Lower leg skin (tissue), 4 donors: ENCODE data around the gene AGPAT1. TPM values are rescaled to one million over a fixed set of nuclear protein-coding genes. Genes with fewer than 3 reads are reported as not detected.

ENCODE experiments used
- DNase-seq, 2 donors: peaks; one replicate each; pipeline ENCODE4 v3.0.0-alpha.2; 2019; ENCODE audit warnings: low spot score in 2 of 2
- H3K4me3 ChIP-seq: fragments of 200-600 bp; sonication (generic); 2 replicates; pipeline ENCODE4 v1.5.1; 2017; ENCODE audit warnings: mild to moderate bottlenecking, low read depth; ENCODE audit not compliant: poor library complexity, severe bottlenecking
- POLR2A ChIP-seq, 2 donors: fragments of 450-650 bp; IDR thresholded peaks; one replicate each; pipeline ENCODE4 v1.6.1; 2016 to 2017; ENCODE audit warnings: antibody characterized with exemption in 2 of 2, mild to moderate bottlenecking in 1 of 2, moderate library complexity in 1 of 2
- WGBS, 2 donors: methylation state at CpG; one replicate each; pipeline ENCODE4 v1.1.5; 2018; 5-methylcytosine and 5-hydroxymethylcytosine counted together
- intact Hi-C: fragments of 100-400 bp; cut with DNase I; formaldehyde crosslinking; loops from one replicate; pipeline ENCODE4 v1.15.0; 2023; ENCODE audit warnings: low total_unique reads
- total RNA-seq, 4 donors: library from RNA; depleted of rRNA; stranded (reverse); fragments of >200 nt; gene quantifications; one replicate each; pipeline ENCODE4 v1.1.0, GENCODE V29; 2016
- TF ChIP-seq, protein P1 (sequence below), 3 donors: fragments of 450-650 bp; IDR thresholded peaks; one replicate each; pipeline ENCODE4 v1.5.1; 2016; ENCODE audit warnings: antibody characterized with exemption in 3 of 3, mild to moderate bottlenecking in 3 of 3, moderate library complexity in 2 of 3

Gene AGPAT1
- total RNA-seq, 4 donors from 2014 or later: 18.8 to 53.2 (median 28.0) TPM

- 67 to 72% methylated on average over 10 of the region's 10 CpGs for WGBS, 2 donors
- intact Hi-C loops: no loop called here
- DNase-seq: no peak
- no peak for TF ChIP-seq POLR2A (IDR thresholded peaks at IDR 0.05)
- TF ChIP-seq, protein P1, sequence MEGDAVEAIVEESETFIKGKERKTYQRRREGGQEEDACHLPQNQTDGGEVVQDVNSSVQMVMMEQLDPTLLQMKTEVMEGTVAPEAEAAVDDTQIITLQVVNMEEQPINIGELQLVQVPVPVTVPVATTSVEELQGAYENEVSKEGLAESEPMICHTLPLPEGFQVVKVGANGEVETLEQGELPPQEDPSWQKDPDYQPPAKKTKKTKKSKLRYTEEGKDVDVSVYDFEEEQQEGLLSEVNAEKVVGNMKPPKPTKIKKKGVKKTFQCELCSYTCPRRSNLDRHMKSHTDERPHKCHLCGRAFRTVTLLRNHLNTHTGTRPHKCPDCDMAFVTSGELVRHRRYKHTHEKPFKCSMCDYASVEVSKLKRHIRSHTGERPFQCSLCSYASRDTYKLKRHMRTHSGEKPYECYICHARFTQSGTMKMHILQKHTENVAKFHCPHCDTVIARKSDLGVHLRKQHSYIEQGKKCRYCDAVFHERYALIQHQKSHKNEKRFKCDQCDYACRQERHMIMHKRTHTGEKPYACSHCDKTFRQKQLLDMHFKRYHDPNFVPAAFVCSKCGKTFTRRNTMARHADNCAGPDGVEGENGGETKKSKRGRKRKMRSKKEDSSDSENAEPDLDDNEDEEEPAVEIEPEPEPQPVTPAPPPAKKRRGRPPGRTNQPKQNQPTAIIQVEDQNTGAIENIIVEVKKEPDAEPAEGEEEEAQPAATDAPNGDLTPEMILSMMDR (IDR thresholded peaks at IDR 0.05): no peak
- H3K4me3 ChIP-seq: no peak overlapping the region
Measured at GRCh38 chr6:32179766-32180405, 4.0 kb upstream of the AGPAT1 start.

DNA sequence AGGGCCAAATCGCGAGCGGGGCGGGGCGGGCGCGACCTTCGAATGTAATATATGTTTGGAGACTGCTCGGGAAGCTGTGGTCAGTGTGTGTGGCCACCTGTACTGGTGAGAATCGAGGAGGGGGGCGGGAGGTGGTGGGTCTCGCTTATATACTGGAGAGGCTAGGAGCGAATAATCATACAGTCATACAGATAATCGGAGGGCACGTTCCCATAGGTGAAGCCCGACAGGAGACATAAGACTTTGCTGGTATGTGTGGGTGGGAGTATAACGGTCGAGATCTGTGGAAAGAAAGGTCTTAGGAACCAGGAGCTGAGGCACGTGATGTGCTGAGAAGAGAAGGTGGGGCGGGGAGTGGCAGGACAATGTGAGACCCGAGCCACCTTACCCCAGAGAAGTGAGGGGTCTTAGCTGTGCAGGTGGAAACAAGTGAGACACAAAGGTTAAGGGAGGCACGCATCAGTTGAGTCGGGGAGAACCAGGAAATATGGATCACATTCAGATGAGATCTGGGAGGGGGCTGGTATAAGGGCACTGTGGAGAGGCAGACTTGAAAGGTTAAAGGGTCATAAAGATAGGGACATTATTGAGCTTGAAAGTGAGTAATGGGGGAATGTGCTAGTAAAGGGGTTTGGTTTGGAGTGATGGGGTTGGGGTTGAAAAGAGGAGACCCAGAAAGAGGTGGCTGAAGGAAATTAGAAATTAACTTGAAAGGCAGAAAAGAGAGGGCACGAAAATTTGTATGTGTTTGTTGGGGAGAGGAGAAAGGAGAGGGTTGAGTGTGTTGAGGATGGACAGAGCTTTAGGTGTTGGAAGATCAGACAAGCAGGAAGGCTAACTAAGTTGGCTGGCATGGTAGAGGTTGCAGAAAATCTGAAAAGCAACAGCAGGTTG is 2.9 kb upstream of the AGPAT1 start:
- DNase-seq: peak in 1 of 2 donors; percentile 94
- TF ChIP-seq, protein P1 (IDR thresholded peaks at IDR 0.05): no peak
- TF ChIP-seq POLR2A (IDR thresholded peaks at IDR 0.05): no peak
- 3 to 4% methylated on average over 24 of the region's 24 CpGs for WGBS, 2 donors
- H3K4me3 ChIP-seq: peak overlapping the region; percentile 50
- intact Hi-C loops: no loop called here

GRCh38 chr6:32177788-32178546 is 2.1 kb upstream of the AGPAT1 start, which contains the start of gene RNF5:
TSS of gene RNF5 (plus strand) at chr6:32178405. CDS start at chr6:32178512, 107 bp downstream.
- H3K4me3 ChIP-seq: peak within 1 kb of the TSS; percentile 50
- 0 to 1% methylated on average over 33 of the region's 33 CpGs for WGBS, 2 donors
- intact Hi-C loops: no loop called here
- no peak for TF ChIP-seq POLR2A (IDR thresholded peaks at IDR 0.05)
- TF ChIP-seq, protein P1 (IDR thresholded peaks at IDR 0.05): no peak
- peak; percentile 99 for DNase-seq

- 0 to 1% methylated on average over 20 of the region's 20 CpGs for WGBS, 2 donors
- TF ChIP-seq POLR2A (IDR thresholded peaks at IDR 0.05): no peak
- TF ChIP-seq, protein P1 (IDR thresholded peaks at IDR 0.05): no peak
- intact Hi-C loops: no loop called here
- peak overlapping the region; percentile 17 for H3K4me3 ChIP-seq
- no peak for DNase-seq
Measured at GRCh38 chr6:32177183-32177787, 1.4 kb upstream of the AGPAT1 start.

GRCh38 chr6:32176476-32177182 is 745 bp upstream of the AGPAT1 start:
- intact Hi-C loops: no loop called here
- 13 to 14% methylated on average over 5 of the region's 5 CpGs for WGBS, 2 donors
- DNase-seq: no peak
- H3K4me3 ChIP-seq: no peak overlapping the region
- no peak for TF ChIP-seq POLR2A (IDR thresholded peaks at IDR 0.05)
- TF ChIP-seq, protein P1 (IDR thresholded peaks at IDR 0.05): no peak
